HEK293T (cell line): Measurements from ENCODE around the gene NHS.

Experiments used
- CTCF ChIA-PET: fragments of 350-600 bp; formaldehyde crosslinking; extraction: SDS; loops from one replicate; lab custom pipeline; 2021; ENCODE audit warnings: antibody characterized with exemption, inconsistent platforms; lab: Yijun Ruan, JAX
- POLR2A ChIA-PET: fragments of 350-600 bp; formaldehyde crosslinking; extraction: SDS; loops from one replicate; lab custom pipeline; 2020; ENCODE audit warnings: antibody characterized with exemption, inconsistent platforms; lab: Yijun Ruan, JAX
- DNase-seq: peaks from one replicate; pipeline ENCODE4 v3.0.0; 2012; ENCODE audit warnings: mixed read lengths; ENCODE audit errors: extremely low spot score
- ARNT ChIP-seq: fragments of 450-650 bp; IDR thresholded peaks from 2 replicates; pipeline ENCODE4 v1.6.1; 2017; ENCODE audit warnings: mild to moderate bottlenecking
- BHLHE40 ChIP-seq: fragments of 450-650 bp; IDR thresholded peaks from 2 replicates; pipeline ENCODE4 v1.6.1; 2016; ENCODE audit warnings: mild to moderate bottlenecking, moderate library complexity, borderline replicate concordance
- CTBP1 ChIP-seq: fragments of 450-650 bp; IDR thresholded peaks from 2 replicates; pipeline ENCODE4 v1.6.1; 2016; ENCODE audit warnings: borderline replicate concordance
- ELF4 ChIP-seq: fragments of 450-650 bp; IDR thresholded peaks from 2 replicates; pipeline ENCODE4 v1.6.1; 2017; ENCODE audit warnings: antibody characterized with exemption
- FOXA1 ChIP-seq: fragments of 450-650 bp; IDR thresholded peaks from 2 replicates; pipeline ENCODE4 v1.6.1; 2016; ENCODE audit warnings: mild to moderate bottlenecking
- FOXK2 ChIP-seq: fragments of 450-650 bp; IDR thresholded peaks from 2 replicates; pipeline ENCODE4 v1.6.1; 2016; ENCODE audit warnings: mild to moderate bottlenecking
- FOXM1 ChIP-seq: fragments of 450-650 bp; IDR thresholded peaks from 2 replicates; pipeline ENCODE4 v1.6.1; 2017; ENCODE audit warnings: mild to moderate bottlenecking, borderline replicate concordance
- HDGF ChIP-seq: fragments of 450-650 bp; IDR thresholded peaks from 2 replicates; pipeline ENCODE4 v1.6.1; 2017; ENCODE audit warnings: antibody characterized with exemption, borderline replicate concordance
- L3MBTL2 ChIP-seq: fragments of 450-650 bp; conservative IDR thresholded peaks from 2 replicates; pipeline ENCODE4 v1.6.1; 2016; ENCODE audit warnings: mild to moderate bottlenecking
- LEF1 ChIP-seq: fragments of 450-650 bp; IDR thresholded peaks from 2 replicates; pipeline ENCODE4 v1.6.1; 2017; ENCODE audit warnings: mild to moderate bottlenecking, borderline replicate concordance
- NFRKB ChIP-seq: fragments of 450-650 bp; IDR thresholded peaks from 2 replicates; pipeline ENCODE4 v1.6.1; 2016; ENCODE audit warnings: mild to moderate bottlenecking, moderate library complexity
- SP1 ChIP-seq: fragments of 450-650 bp; IDR thresholded peaks from 2 replicates; pipeline ENCODE4 v1.6.1; 2017
- SUZ12 ChIP-seq: fragments of 450-650 bp; IDR thresholded peaks from 2 replicates; pipeline ENCODE4 v1.6.1; 2016; ENCODE audit warnings: mild to moderate bottlenecking
- TARDBP ChIP-seq: fragments of 450-650 bp; IDR thresholded peaks from 2 replicates; pipeline ENCODE4 v1.6.1; 2016
- ZNF384 ChIP-seq: fragments of 450-650 bp; IDR thresholded peaks from 2 replicates; pipeline ENCODE4 v1.6.1; 2016
- TF ChIP-seq, protein P1 (sequence below): fragments of 450-650 bp; IDR thresholded peaks from 2 replicates; pipeline ENCODE4 v1.6.1; 2016

The NHS gene

DNA sequence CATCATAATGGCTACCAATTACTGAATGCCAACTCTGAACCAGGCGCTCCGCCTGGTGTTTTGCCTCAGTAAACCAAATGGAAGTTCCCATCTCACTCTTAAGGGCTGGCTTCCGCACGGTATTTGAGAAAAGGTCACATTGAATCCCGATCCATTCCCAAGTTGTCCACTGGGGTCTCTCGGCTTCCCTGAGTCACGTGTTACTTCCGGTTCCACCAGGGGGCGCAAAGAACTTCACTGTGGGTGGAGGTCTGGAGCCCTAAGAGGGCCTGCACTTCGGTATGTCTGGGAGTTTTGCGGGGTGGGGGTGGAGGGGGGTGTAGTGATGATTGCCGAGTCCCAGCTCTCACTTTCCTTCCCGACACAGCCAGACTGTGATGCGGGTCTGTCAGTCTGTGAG lies 13.4 kb upstream of the NHS start:
- DNase-seq: peak; percentile 57
- POLR2A ChIA-PET: no interaction called here
- no peak for TF ChIP-seq ELF4
- TF ChIP-seq BHLHE40: no peak
- TF ChIP-seq L3MBTL2: no peak
- TF ChIP-seq HDGF: no peak
- no peak for TF ChIP-seq TARDBP
- no peak for TF ChIP-seq CTBP1
- no peak for TF ChIP-seq SUZ12
- no peak for TF ChIP-seq FOXK2
- no peak for TF ChIP-seq SP1
- TF ChIP-seq ZNF384: no peak
- TF ChIP-seq LEF1: no peak
- no peak for TF ChIP-seq NFRKB
- no peak for TF ChIP-seq FOXA1
- CTCF ChIA-PET: interaction anchor here (0.6 to 0.9 kb wide), 2 partner anchors 13 to 34 kb away, joined by 3 read pairs; no protein-coding TSS in a partner anchor

DNA sequence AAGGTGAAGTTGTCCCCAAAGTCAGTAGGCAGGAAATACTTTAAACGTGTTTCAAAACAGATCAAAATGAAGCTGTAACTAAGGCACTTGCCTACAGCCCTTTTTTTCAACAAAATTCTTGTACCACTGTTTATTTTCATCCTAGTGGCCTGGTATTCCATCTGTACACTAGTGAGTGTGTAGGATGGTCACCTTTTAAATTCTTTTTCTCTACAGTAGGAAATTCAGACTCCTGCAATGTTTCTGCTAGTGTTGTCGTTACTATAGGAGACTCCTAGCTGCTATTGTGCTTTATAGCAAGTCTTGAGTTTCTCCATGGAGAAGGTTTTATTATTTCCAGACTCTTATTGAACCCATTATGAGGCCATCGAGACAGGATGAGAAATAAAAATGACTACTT lies 7.0 kb upstream of the NHS start:
- ChIA-PET CTCF (no interaction called here), POLR2A (no interaction called here)
- TF ChIP-seq FOXM1 (no peak), L3MBTL2 (no peak), NFRKB (no peak), ELF4 (no peak), SUZ12 (no peak), LEF1 (no peak), FOXK2 (no peak), SP1 (no peak), TARDBP (no peak), HDGF (no peak), BHLHE40 (no peak), CTBP1 (no peak), ZNF384 (no peak), FOXA1 (no peak), ARNT (no peak)
- TF ChIP-seq, protein P1, sequence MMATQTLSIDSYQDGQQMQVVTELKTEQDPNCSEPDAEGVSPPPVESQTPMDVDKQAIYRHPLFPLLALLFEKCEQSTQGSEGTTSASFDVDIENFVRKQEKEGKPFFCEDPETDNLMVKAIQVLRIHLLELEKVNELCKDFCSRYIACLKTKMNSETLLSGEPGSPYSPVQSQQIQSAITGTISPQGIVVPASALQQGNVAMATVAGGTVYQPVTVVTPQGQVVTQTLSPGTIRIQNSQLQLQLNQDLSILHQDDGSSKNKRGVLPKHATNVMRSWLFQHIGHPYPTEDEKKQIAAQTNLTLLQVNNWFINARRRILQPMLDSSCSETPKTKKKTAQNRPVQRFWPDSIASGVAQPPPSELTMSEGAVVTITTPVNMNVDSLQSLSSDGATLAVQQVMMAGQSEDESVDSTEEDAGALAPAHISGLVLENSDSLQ: no peak
- no peak for DNase-seq

DNA sequence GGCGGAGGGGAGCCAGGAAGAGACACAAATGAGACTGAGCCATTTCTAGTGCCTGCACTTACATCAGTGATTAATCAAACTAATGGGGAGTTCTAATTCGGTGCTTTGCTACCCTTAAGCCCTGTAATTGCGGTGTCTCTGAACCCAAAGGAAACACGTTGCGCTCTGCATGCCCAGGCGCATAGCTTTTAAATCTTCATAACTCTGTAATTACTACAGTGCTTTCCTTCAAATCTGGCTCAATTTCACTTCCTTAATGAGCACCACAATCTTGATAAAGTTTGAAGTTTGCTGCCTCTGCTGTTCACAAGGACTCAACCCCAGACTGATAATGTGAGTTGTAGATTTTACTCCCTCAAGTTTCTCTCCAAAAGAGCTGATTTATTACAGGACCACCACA lies 5.7 kb upstream of the NHS start:
- ChIA-PET CTCF (no interaction called here), POLR2A (interaction anchor here (1.0 kb wide), 1 partner anchor 598 kb away, joined by 3 read pairs; no protein-coding TSS in a partner anchor)
- no peak for TF ChIP-seq TARDBP
- no peak for DNase-seq

DNA sequence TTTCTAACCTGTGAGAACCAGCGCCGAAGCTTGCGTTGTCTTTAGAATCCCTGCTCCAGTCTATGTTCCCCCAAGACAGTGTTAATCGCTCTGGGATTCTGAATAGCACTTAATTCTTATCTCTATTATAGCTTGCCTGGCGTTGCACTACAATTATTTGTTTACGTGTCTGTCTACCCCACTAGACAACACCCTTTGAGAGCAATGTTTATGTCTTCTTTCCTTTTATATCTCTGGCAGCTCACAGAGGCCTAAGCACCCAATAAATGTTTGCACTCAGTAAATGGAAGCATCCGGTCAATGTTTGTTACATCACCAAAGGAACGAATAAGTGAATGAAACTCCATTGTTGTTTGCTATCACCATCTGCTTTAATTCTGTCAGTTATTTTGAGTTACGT lies 4.8 kb upstream of the NHS start:
- DNase-seq: no peak
- ChIA-PET CTCF (no interaction called here), POLR2A (interaction anchor here (1.1 kb wide), 1 partner anchor 355 kb away, joined by 3 read pairs; no protein-coding TSS in a partner anchor)
- no peak for TF ChIP-seq FOXA1

DNA sequence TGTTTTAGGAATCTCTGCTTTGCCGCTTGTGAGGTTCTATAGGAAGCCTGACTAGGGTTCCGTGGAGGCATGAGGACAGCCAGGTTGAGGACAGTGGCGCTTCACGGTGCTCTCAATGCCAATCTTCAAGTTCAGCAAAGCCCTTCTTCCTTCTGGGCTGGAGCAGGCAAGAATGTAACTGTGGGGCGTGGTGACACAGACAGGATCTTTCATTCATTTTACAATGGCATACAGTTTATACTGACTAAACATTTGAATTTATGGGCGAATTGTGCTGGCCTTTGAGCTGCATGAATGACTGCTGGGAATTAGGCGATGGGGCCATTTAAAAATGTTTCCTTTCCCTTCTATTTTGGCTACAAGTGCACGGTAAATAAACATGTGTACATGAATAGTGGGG lies 2.9 kb upstream of the NHS start:
- DNase-seq: no peak
- POLR2A ChIA-PET: no interaction called here
- TF ChIP-seq TARDBP (no peak), LEF1 (no peak), FOXA1 (no peak), ZNF384 (no peak), NFRKB (no peak), SUZ12 (no peak), HDGF (no peak), ELF4 (no peak), BHLHE40 (no peak)
- CTCF ChIA-PET: no interaction called here

DNA sequence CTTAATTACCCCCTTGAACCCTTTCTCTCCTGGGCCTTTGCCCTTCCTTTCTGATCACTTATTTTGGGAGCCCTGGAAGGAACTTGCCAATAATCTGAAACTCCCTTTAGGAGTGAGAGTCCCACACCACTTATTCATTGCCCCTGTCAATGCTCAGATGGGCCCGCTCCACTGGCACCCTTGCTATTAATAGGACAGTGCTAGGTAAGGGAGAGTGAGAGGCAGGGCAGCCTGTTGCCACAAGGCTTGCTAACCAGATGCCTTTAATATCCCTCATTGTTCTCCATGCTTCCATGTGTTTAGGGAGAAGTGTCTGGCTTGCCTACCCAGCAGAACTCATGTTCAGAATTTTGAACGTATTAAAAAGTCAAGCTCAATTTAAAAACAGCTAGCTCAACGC lies 1.7 kb upstream of the NHS start:
- CTCF ChIA-PET: no interaction called here
- no peak for DNase-seq
- POLR2A ChIA-PET: no interaction called here
- TF ChIP-seq HDGF (no peak), L3MBTL2 (no peak), NFRKB (no peak), CTBP1 (no peak), ARNT (no peak), LEF1 (no peak), FOXK2 (no peak), FOXM1 (no peak), SP1 (no peak), SUZ12 (no peak), ZNF384 (no peak), BHLHE40 (no peak)
- TF ChIP-seq, protein P1: no peak

DNA sequence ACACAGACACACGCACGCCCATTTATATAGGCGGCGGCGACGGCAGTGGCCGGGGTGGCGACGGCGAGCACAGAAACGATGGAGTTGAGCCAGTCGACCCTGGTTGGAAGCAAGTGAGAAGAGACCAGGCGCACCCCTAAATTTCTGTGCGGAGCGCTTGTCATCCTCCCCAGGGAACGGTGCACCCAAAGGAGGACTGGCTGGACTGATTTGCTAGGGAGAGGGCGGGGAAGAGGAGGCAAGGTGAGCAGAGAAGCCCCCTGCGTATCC lies 302 bp downstream of the NHS start:
- TF ChIP-seq CTBP1 (no peak), ARNT (no peak), SP1 (no peak), ZNF384 (no peak), SUZ12 (no peak), FOXM1 (no peak)
- POLR2A ChIA-PET: no interaction called here
- DNase-seq: no peak
- CTCF ChIA-PET: no interaction called here
